Measurements from ENCODE around the gene IGSF21. TPM values are rescaled to one million over a fixed set of nuclear protein-coding genes. Genes with fewer than 3 reads are reported as not detected.

Gene IGSF21
- total and polyA plus RNA-seq, 2 of the 8 experiments (the other 6 are each of a cell fraction or from before 2014, with no cell fraction given), result 22.5 to 28.5 TPM

DNA sequence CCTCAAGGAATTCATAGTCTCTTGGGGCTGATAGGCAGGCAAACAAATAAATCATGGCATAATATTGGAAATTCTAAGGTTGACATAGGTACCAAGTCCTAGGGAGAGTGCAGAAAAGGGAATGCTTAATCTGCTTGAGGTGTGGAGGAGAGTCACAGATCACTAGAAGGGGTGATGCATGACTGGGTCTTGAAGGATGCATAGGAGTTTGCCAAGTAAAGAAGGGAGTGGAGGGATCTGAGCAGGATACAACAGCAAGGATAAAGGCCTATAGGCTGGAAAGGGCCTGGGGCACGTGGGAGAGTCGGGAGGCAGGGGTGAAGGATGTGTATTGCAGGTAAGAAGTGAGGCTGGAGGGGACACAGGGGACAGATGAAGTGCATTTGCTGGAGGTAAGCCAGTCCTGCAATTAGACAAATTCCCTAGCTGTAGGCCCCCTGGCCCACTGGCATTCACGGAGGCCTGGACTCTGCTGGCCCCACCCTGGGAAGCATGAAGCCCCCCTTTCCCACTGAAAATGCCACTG is 15.9 kb downstream of the IGSF21 start:
- Histone ChIP-seq H3K27ac (ENCODE audit: low read depth, low read length) (no peak overlapping the region), H3K4me1 (replicated peaks in 1 of 4; ENCODE audit: control insufficient read depth in 3 of 4, insufficient read depth in 4 of 4, low read length in 3 of 4) (peaks cover 0 to 7% (median 3%) of the 10 kb centered on the region in 4 experiments; a peak in 3 of 7 replicates), H2BK12ac (ENCODE audit: low read depth, low read length) (no peak overlapping the region), H3K4me2 (ENCODE audit: insufficient read depth in 1 of 2, low read depth in 2 of 2, low read length in 2 of 2) (no peak overlapping the region), H2BK15ac (ENCODE audit: low read length) (no peak overlapping the region), H3K23ac (ENCODE audit: insufficient read length) (no peak overlapping the region), H3K14ac (ENCODE audit: insufficient read length) (no peak overlapping the region), H4K5ac (ENCODE audit: insufficient read length, low read depth, low read length) (no peak overlapping the region), H3K23me2 (ENCODE audit: low read depth, low read length) (no peaks in the 10 kb centered on the region; the same call in 1 of the 2 replicates), H4K91ac (replicated peaks; ENCODE audit: insufficient read length, low read length) (no peak overlapping the region), H3K27me3 (replicated peaks in 1 of 4; ENCODE audit: control insufficient read depth in 3 of 4, extremely low read depth in 1 of 4, insufficient read depth in 3 of 4, low read length in 3 of 4) (no peaks in the 10 kb centered on the region), H2BK120ac (replicated peaks; ENCODE audit: low read depth, low read length) (no peak overlapping the region), H2AK5ac (ENCODE audit: low read depth, low read length) (no peak overlapping the region), H3K36me3 (ENCODE audit: control insufficient read depth in 2 of 4, insufficient read depth in 4 of 4, low read length in 3 of 4) (no peaks in the 10 kb centered on the region), H4K8ac (ENCODE audit: extremely low read depth, insufficient read depth, low read length) (no peak overlapping the region), H3K4me3 (ENCODE audit: extremely low read depth in 1 of 4, insufficient read depth in 2 of 4, low read depth in 3 of 4, low read length in 4 of 4) (no peak overlapping the region), H3K18ac (ENCODE audit: extremely low read depth, low read length) (no peak overlapping the region), H3K79me1 (ENCODE audit: low read depth, low read length) (peaks cover 13% of the 10 kb centered on the region), H3K56ac (replicated peaks; ENCODE audit: insufficient read length, low read depth, low read length) (no peak overlapping the region), H2BK20ac (ENCODE audit: low read length) (no peak overlapping the region), H3K79me2 (ENCODE audit: control insufficient read depth in 1 of 2, insufficient read depth in 2 of 2, low read length in 2 of 2) (no peaks in the 10 kb centered on the region), H2AFZ (ENCODE audit: low read length) (no peak overlapping the region), H2BK5ac (ENCODE audit: low read depth, low read length) (no peak overlapping the region), H3K4ac (replicated peaks; ENCODE audit: insufficient read length, low read depth, low read length) (no peak overlapping the region), H3K9me3 (ENCODE audit: insufficient read depth in 2 of 2, low read depth in 1 of 2, low read length in 1 of 2) (no peaks in the 10 kb centered on the region), H3K9ac (replicated peaks in 1 of 4; ENCODE audit: extremely low read depth in 1 of 4, low read depth in 3 of 4, low read length in 3 of 4) (no peak overlapping the region), H4K20me1 (replicated peaks in 1 of 2; ENCODE audit: control insufficient read depth in 1 of 2, insufficient read depth in 2 of 2, low read length in 2 of 2) (peaks cover 0 to 3% of the 10 kb centered on the region in 2 experiments)
- no peak for FAIRE-seq
- DNase-seq (ENCODE audit: low read depth in 1 of 2, low spot score in 2 of 2), result no peak
- CTCF ChIA-PET (ENCODE audit: partially characterized antibody), result interaction anchor here (1.0 to 4.6 kb wide), 5 partner anchors 8 to 175 kb away, joined by 3 to 18 read pairs (median 6); no protein-coding TSS in a partner anchor
- POLR2A ChIA-PET (ENCODE audit: partially characterized antibody), result interaction anchor here (0.7 kb wide), 1 partner anchor 8 kb away, joined by 3 read pairs; no protein-coding TSS in a partner anchor
- 85% methylated on average over 3 of the region's 3 CpGs; no CpG with 5 or more reads in 1 of the 2 experiments for WGBS, 2 experiments (ENCODE audit: extremely low coverage in 1 of 2, insufficient coverage in 1 of 2, insufficient read length in 1 of 2, insufficient replicate concordance in 2 of 2, low coverage in 1 of 2, low lambda C conversion rate in 2 of 2, missing lambda C conversion rate in 1 of 2)
- no peak for TF ChIP-seq FOSL1 (IDR thresholded peaks at IDR 0.05; ENCODE audit: insufficient read depth, low read depth, low read length)
- TF ChIP-seq ASH2L (IDR thresholded peaks at IDR 0.05; ENCODE audit: low read length), result no peak
- TF ChIP-seq RAD21 (IDR thresholded peaks at IDR 0.05 in 1 of 2, conservative IDR thresholded peaks at IDR 0.05 in 1 of 2; ENCODE audit: low read depth in 2 of 2, low read length in 2 of 2), result no peak
- TF ChIP-seq, protein P1, sequence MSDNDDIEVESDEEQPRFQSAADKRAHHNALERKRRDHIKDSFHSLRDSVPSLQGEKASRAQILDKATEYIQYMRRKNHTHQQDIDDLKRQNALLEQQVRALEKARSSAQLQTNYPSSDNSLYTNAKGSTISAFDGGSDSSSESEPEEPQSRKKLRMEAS (IDR thresholded peaks at IDR 0.05), result no peak
- no peak for TF ChIP-seq RXRA (IDR thresholded peaks at IDR 0.05; ENCODE audit: insufficient read depth, low read depth, low read length)
- TF ChIP-seq, protein P2, sequence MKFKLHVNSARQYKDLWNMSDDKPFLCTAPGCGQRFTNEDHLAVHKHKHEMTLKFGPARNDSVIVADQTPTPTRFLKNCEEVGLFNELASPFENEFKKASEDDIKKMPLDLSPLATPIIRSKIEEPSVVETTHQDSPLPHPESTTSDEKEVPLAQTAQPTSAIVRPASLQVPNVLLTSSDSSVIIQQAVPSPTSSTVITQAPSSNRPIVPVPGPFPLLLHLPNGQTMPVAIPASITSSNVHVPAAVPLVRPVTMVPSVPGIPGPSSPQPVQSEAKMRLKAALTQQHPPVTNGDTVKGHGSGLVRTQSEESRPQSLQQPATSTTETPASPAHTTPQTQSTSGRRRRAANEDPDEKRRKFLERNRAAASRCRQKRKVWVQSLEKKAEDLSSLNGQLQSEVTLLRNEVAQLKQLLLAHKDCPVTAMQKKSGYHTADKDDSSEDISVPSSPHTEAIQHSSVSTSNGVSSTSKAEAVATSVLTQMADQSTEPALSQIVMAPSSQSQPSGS (IDR thresholded peaks at IDR 0.05; ENCODE audit: low read length), result no peak
- no peak for TF ChIP-seq RBBP5 (IDR thresholded peaks at IDR 0.05; ENCODE audit: borderline replicate concordance, low read depth, low read length)
- TF ChIP-seq EZH2 (IDR thresholded peaks at IDR 0.05; ENCODE audit: low read depth, low read length, severe bottlenecking), result no peak
- TF ChIP-seq TCF12 (IDR thresholded peaks at IDR 0.05; ENCODE audit: low read depth, low read length), result no peak
- no peak for TF ChIP-seq GTF2F1 (IDR thresholded peaks at IDR 0.05; ENCODE audit: borderline replicate concordance, low read depth, low read length)
